ENCODE data around the gene HMOX2. TPM values are rescaled to one million over a fixed set of nuclear protein-coding genes. Genes with fewer than 3 reads are reported as not detected.

Gene HMOX2
- total and polyA plus RNA-seq, 2 donors (not counting 3 experiments of a cell fraction or from before 2014, with no cell fraction given) = 80.7 to 86.3 TPM

DNA sequence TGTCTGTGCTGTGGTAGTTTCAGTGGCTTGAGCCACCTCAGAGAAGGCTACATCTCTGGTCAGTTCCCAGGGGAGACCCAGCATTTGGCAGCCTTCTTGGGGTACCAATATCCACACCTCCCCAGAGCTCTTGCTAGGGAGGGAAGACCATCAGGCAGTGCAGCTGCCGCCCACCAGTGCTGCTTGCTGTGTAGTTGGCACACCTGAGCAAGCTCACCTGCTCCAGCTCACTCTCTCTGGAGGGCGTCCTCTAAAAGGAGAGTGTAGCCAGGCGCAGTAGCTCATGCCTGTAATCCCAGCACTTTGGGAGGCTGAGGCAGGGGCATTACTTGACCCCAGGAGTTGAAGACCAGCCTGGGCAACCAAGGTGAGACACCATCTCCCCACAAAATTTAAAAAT is 32.6 kb downstream of the HMOX2 start:
- TF ChIP-seq POLR2A (IDR thresholded peaks at IDR 0.05; ENCODE audit: low read depth, low read length) = no peak
- TF ChIP-seq JUN (IDR thresholded peaks at IDR 0.05; ENCODE audit: borderline replicate concordance, insufficient read depth, insufficient read length, low read depth) = no peak
- TF ChIP-seq, protein P1, sequence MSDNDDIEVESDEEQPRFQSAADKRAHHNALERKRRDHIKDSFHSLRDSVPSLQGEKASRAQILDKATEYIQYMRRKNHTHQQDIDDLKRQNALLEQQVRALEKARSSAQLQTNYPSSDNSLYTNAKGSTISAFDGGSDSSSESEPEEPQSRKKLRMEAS (IDR thresholded peaks at IDR 0.05; ENCODE audit: insufficient read depth, insufficient read length) = no peak
- no peak for TF ChIP-seq FOS (IDR thresholded peaks at IDR 0.05; ENCODE audit: borderline replicate concordance, insufficient read depth, low read length)
- no peak for TF ChIP-seq GATA2 (IDR thresholded peaks at IDR 0.05; ENCODE audit: insufficient read depth, insufficient read length, low read depth, low read length)
- no peak for TF ChIP-seq MYC (IDR thresholded peaks at IDR 0.05; ENCODE audit: low read depth, low read length)
- TF ChIP-seq, protein P2, sequence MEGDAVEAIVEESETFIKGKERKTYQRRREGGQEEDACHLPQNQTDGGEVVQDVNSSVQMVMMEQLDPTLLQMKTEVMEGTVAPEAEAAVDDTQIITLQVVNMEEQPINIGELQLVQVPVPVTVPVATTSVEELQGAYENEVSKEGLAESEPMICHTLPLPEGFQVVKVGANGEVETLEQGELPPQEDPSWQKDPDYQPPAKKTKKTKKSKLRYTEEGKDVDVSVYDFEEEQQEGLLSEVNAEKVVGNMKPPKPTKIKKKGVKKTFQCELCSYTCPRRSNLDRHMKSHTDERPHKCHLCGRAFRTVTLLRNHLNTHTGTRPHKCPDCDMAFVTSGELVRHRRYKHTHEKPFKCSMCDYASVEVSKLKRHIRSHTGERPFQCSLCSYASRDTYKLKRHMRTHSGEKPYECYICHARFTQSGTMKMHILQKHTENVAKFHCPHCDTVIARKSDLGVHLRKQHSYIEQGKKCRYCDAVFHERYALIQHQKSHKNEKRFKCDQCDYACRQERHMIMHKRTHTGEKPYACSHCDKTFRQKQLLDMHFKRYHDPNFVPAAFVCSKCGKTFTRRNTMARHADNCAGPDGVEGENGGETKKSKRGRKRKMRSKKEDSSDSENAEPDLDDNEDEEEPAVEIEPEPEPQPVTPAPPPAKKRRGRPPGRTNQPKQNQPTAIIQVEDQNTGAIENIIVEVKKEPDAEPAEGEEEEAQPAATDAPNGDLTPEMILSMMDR (IDR thresholded peaks at IDR 0.05; ENCODE audit: extremely low read depth in 1 of 2, insufficient read depth in 1 of 2, low read depth in 1 of 2, low read length in 2 of 2) = no peak
- TF ChIP-seq POLR2AphosphoS5 (IDR thresholded peaks at IDR 0.05; ENCODE audit: insufficient read depth, low read depth, low read length) = no peak
- TF ChIP-seq EZH2 (IDR thresholded peaks at IDR 0.05; ENCODE audit: borderline replicate concordance, low read depth, low read length, severe bottlenecking) = no peak
- H3K4me3 ChIP-seq (replicated peaks in 1 of 3; ENCODE audit: insufficient read depth in 1 of 3, low read depth in 1 of 3, low read length in 3 of 3) = no peak overlapping the region
- H3K4me2 ChIP-seq (ENCODE audit: insufficient read depth, low read length) = no peak overlapping the region
- POLR2A ChIA-PET = no interaction called here
- no peaks in the 10 kb centered on the region for H3K27me3 ChIP-seq (ENCODE audit: control insufficient read depth in 2 of 2, insufficient read depth in 2 of 2, low read length in 2 of 2)
- CTCF ChIA-PET = interaction anchor here (1.0 to 6.5 kb wide), 6 partner anchors 9 to 115 kb away, joined by 5 to 109 read pairs (median 8); partner anchors contain the start of genes HMOX2 and MGRN1
- no TSS peak for BruUV-seq (replicated peaks)
- no peak overlapping the region for H3K9ac ChIP-seq (replicated peaks; ENCODE audit: extremely low read depth, insufficient read depth, low read length)
- H3K4me1 ChIP-seq (ENCODE audit: control insufficient read depth, extremely low read depth, insufficient read depth, low read length) = no peaks in the 10 kb centered on the region
- no peak overlapping the region for H2AFZ ChIP-seq (ENCODE audit: low read depth, low read length)
- dilution Hi-C loops (cut with MboI; ENCODE audit: extremely low pct_ligation_motif_present, low sequenced_read_pairs) (no loop called here), intact Hi-C loops (cut with micrococcal nuclease) (no loop called here)
- no peak overlapping the region for H3K27ac ChIP-seq (ENCODE audit: insufficient read depth, low read depth, low read length)
- peaks cover 2% of the 10 kb centered on the region for H3K79me2 ChIP-seq (ENCODE audit: control insufficient read depth, insufficient read depth, low read length)
- H3K9me1 ChIP-seq (replicated peaks; ENCODE audit: control insufficient read depth, extremely low read depth, insufficient read depth, low read length) = no peaks in the 10 kb centered on the region
- FAIRE-seq (no peak), DNase-seq (ENCODE audit: low read depth, low spot score) (no peak)
- H4K20me1 ChIP-seq (replicated peaks; ENCODE audit: control insufficient read depth, extremely low read depth, insufficient read depth, low read length) = no peaks in the 10 kb centered on the region
- peaks cover 16 to 54% of the 10 kb centered on the region in 2 experiments for H3K36me3 ChIP-seq (ENCODE audit: control insufficient read depth in 2 of 2, extremely low read depth in 1 of 2, insufficient read depth in 2 of 2, low read length in 2 of 2)
- H3K9me3 ChIP-seq (replicated peaks; ENCODE audit: control insufficient read depth, insufficient read depth, low read length) = no peaks in the 10 kb centered on the region

All from endothelial cell of umbilical vein (primary cell).